Right atrium auricular region (tissue), 2 donors: ENCODE results near the gene DISC1. TPM values are rescaled to one million over a fixed set of nuclear protein-coding genes. Genes with fewer than 3 reads are reported as not detected.

Experiments used
- DNase-seq: peaks from one replicate; pipeline ENCODE4 v3.0.0-alpha.2; 2019; ENCODE audit warnings: low spot score
- H3K27ac ChIP-seq, 2 donors: fragments of 200-600 bp; sonication (generic); 1 replicate in 1 of 2; 2 replicates in 1 of 2; pipeline ENCODE4 v1.5.1; 2016 to 2019
- H3K27me3 ChIP-seq, 2 donors: fragments of 200-600 bp; sonication (generic); one replicate each; pipeline versions ENCODE4 v1.5.1 to v1.6.0; 2017 to 2019
- H3K36me3 ChIP-seq: fragments of 200-600 bp; sonication (generic); one replicate; pipeline ENCODE4 v1.5.1; 2016
- H3K4me1 ChIP-seq, 2 donors: fragments of 200-600 bp; sonication (generic); one replicate each; pipeline versions ENCODE4 v1.5.1 to v1.6.0; 2017 to 2019
- H3K4me3 ChIP-seq, 2 donors: fragments of 200-600 bp; sonication (generic); 1 replicate in 1 of 2; 2 replicates in 1 of 2; pipeline ENCODE4 v1.5.1; 2017 to 2019; ENCODE audit warnings: mild to moderate bottlenecking in 1 of 2, moderate library complexity in 1 of 2
- H3K9me3 ChIP-seq, 2 donors: fragments of 200-600 bp; sonication (generic); one replicate each; pipeline ENCODE4 v1.5.1; 2019
- total RNA-seq, 2 donors: library from RNA; depleted of rRNA; stranded (reverse); fragments of >200 nt; gene quantifications; one replicate each; pipeline ENCODE4 v1.1.0, GENCODE V29; 2016
- TF ChIP-seq, protein P1 (sequence below), 2 donors: fragments of 200-600 bp; sonication (generic); IDR thresholded peaks; one replicate each; pipeline ENCODE4 v1.5.1; 2019; ENCODE audit warnings: antibody characterized with exemption in 2 of 2

Gene DISC1
- total RNA-seq, 2 donors from 2014 or later, result 1.8 to 5.3 TPM

DNA sequence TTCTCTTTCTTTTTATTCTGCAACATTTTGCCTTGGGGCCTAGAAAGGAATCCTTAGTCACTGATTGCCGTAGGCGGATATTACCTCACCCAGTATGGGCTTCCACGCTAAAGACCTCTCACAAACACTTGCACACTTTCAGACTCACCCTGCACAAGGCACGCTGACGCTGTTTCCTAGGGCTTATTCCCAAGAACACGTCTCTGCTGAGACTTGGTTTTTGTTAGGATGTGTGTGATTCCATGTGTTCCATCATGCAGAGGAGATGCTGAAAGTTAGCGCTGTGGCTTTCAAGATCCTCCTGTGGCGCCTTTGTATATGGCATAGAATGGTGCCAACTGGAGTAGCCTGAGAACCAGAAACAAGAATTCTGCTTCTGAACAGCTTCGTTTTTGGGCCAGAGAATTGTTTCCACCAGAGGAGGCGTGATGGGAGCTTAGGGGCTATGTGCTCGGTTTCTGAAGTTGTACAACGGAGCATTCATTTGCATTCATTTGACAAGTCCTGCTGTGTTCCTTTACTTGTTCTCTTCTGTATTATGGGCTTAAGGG is 297.0 kb downstream of the DISC1 start:
- no peak for DNase-seq
- no peaks in the 10 kb centered on the region for H3K9me3 ChIP-seq
- no peaks in the 10 kb centered on the region for H3K36me3 ChIP-seq
- H3K27me3 ChIP-seq, result no peaks in the 10 kb centered on the region
- peak overlapping the region; percentile 26 to 39 for H3K27ac ChIP-seq
- peaks cover 0 to 57% of the 10 kb centered on the region in 2 donors for H3K4me1 ChIP-seq
- H3K4me3 ChIP-seq, result no peak overlapping the region
- TF ChIP-seq, protein P1, sequence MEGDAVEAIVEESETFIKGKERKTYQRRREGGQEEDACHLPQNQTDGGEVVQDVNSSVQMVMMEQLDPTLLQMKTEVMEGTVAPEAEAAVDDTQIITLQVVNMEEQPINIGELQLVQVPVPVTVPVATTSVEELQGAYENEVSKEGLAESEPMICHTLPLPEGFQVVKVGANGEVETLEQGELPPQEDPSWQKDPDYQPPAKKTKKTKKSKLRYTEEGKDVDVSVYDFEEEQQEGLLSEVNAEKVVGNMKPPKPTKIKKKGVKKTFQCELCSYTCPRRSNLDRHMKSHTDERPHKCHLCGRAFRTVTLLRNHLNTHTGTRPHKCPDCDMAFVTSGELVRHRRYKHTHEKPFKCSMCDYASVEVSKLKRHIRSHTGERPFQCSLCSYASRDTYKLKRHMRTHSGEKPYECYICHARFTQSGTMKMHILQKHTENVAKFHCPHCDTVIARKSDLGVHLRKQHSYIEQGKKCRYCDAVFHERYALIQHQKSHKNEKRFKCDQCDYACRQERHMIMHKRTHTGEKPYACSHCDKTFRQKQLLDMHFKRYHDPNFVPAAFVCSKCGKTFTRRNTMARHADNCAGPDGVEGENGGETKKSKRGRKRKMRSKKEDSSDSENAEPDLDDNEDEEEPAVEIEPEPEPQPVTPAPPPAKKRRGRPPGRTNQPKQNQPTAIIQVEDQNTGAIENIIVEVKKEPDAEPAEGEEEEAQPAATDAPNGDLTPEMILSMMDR (IDR thresholded peaks at IDR 0.05), result no peak

DNA sequence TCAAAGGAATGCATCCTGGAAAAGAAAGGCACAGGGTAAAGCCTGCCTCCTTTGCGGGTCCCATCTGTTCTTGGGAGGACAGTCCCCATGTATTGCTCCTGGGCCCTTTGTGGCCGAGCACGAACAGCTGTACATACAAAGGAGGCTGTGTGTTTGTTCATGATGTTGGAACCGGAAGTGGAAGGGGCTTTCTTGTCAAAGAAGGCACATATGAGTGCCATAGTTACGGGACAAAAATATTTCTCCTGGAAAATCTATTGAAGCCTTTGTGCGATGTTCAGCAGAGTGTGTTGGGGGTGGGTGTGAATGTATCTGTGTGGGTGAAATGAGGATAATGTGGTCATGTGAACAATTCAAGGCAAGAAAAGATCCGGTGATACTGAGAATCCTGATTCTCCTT is 297.6 kb downstream of the DISC1 start:
- TF ChIP-seq, protein P1 (IDR thresholded peaks at IDR 0.05), result no peak
- Histone ChIP-seq H3K27ac (peak overlapping the region; percentile 26 to 39), H3K9me3 (no peaks in the 10 kb centered on the region), H3K4me3 (no peak overlapping the region), H3K36me3 (no peaks in the 10 kb centered on the region), H3K4me1 (peaks cover 0 to 55% of the 10 kb centered on the region in 2 donors), H3K27me3 (no peaks in the 10 kb centered on the region)
- no peak for DNase-seq

DNA sequence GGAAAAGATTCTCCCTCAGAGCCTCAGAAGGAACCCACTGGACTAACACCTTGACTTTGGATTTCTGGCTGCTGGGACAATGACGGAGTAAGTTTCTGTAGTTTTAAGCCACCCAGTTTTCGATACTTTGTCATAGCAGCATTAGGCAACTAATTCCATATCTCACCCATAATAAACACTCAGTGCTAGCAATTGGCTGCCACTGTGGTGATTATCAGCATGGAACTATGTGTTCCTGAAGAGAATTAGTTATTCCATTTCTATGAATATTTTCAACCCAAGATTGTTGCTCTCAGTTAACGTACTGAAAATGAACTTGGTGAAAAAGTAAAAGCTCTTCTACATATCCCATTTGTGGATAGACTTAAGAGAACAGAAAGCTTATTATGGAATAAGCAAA is 299.3 kb downstream of the DISC1 start:
- H3K27me3 ChIP-seq, result no peaks in the 10 kb centered on the region
- no peak overlapping the region for H3K4me3 ChIP-seq
- no peak for DNase-seq
- H3K36me3 ChIP-seq, result no peaks in the 10 kb centered on the region
- H3K4me1 ChIP-seq, result peaks cover 0 to 57% of the 10 kb centered on the region in 2 donors
- TF ChIP-seq, protein P1 (IDR thresholded peaks at IDR 0.05), result no peak
- H3K9me3 ChIP-seq, result no peaks in the 10 kb centered on the region
- H3K27ac ChIP-seq, result peak overlapping the region; percentile 14 to 73

DNA sequence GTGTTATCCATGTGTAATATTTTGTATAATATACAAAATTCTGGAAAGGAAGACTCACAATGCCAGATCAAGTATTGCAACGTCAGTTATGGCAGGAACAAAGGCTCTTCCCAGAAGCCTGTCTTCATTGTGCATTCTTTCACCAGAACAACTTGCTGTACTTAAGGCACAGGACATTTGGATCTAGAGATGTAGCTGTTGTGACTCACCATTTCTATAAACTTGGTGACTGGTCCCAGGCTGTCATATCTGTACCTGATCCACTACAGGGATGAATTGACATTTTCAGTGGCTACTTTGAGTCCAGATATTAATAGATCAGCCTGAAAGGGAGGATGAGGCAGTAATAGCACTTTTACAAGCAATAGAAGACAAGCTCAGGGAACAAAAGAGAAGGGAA is 299.8 kb downstream of the DISC1 start:
- H3K27me3 ChIP-seq, result no peaks in the 10 kb centered on the region
- H3K9me3 ChIP-seq, result no peaks in the 10 kb centered on the region
- peak overlapping the region; percentile 14 to 73 for H3K27ac ChIP-seq
- TF ChIP-seq, protein P1 (IDR thresholded peaks at IDR 0.05), result no peak
- no peak overlapping the region for H3K4me3 ChIP-seq
- H3K4me1 ChIP-seq, result peaks cover 0 to 58% of the 10 kb centered on the region in 2 donors
- DNase-seq, result no peak
- H3K36me3 ChIP-seq, result no peaks in the 10 kb centered on the region

DNA sequence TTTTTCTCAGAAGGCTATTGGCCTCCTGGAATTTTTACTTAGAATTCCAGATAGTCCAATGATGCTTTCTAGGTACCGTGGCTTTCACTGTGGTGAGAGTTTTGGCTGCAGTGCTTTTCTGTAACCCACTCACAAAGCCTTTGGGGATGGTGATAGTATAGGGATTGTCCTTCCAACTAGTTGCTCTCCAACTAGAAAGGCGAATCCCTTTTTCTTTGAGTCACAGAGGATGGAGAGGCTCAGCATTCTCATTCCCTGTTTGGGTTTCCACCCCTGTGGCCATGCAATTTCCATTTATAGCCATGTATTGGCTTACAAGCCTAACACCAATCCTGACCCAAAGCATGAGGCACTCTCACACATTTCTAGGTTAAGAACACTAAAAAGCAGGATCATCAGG is 300.3 kb downstream of the DISC1 start:
- TF ChIP-seq, protein P1 (IDR thresholded peaks at IDR 0.05), result no peak
- Histone ChIP-seq H3K9me3 (peaks cover 0 to 2% of the 10 kb centered on the region in 2 donors), H3K4me1 (peaks cover 0 to 58% of the 10 kb centered on the region in 2 donors)

DNA sequence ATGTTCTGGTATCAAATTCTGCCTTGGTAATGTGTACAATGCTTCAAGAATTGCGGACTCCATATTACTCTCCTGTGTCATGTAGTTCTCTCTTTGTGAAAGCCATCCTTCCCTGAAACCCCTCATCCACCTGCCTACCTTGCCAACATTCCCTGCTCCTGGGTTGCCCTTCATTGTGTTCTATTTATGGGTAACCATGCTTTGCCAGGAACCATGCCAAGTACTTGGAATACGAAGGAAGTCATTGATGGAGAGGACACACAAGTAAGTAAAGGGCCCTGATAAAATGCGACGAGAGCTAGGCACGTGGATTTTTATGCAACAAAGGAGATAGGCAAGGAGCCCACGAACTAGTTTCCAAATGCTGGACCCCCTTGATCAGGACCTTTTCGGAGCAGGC is 300.8 kb downstream of the DISC1 start:
- DNase-seq, result no peak
- peaks cover 0 to 7% of the 10 kb centered on the region in 2 donors for H3K9me3 ChIP-seq
- TF ChIP-seq, protein P1 (IDR thresholded peaks at IDR 0.05), result no peak
- H3K27me3 ChIP-seq, result no peaks in the 10 kb centered on the region
- H3K4me1 ChIP-seq, result peaks cover 0 to 58% of the 10 kb centered on the region in 2 donors
- no peaks in the 10 kb centered on the region for H3K36me3 ChIP-seq
- peak overlapping the region in 1 of 2 donors; percentile 73 for H3K27ac ChIP-seq
- no peak overlapping the region for H3K4me3 ChIP-seq

More for the DNA sequence above, 300.3 kb downstream of the DISC1 start:
- Histone ChIP-seq H3K4me3 (no peak overlapping the region), H3K27me3 (no peaks in the 10 kb centered on the region), H3K27ac (peak overlapping the region; percentile 14 to 73), H3K36me3 (no peaks in the 10 kb centered on the region)
- DNase-seq, result no peak
